SHP77 treated with DMSO at 0.1 percent for 48 hours (cell line): ENCODE measurements around the gene ENPP6.

Source experiments
- DNase-seq: peaks from one replicate; lab custom pipeline; 2025; lab: John Stamatoyannopoulos, UW

Gene ENPP6

GRCh38 chr4:184104419-184105101, 113.1 kb downstream of the ENPP6 start:
- DNase-seq: no peak

- DNase-seq: no peak
Measured at GRCh38 chr4:184103527-184104264, 114.0 kb downstream of the ENPP6 start.

DNA sequence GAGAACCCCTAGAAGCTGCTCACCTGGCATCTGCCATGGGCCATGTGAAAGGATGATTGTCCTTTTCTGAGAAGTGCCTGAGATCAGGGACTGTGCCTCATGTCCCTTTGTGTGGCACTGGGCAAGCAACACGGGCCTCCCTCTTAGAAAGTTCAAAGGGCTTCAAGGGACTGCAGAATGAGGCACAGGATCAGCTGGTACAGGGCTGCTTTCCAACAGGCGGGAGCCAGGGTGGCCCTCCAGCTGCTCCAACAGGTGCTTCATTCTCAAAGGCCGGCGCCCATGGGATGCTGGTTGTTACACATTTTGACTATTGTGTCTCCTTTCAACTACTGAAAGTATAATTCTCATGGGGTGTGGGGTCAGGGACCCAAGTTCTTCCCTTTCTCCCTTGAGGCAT, 114.7 kb downstream of the ENPP6 start:
- no peak for DNase-seq

DNA sequence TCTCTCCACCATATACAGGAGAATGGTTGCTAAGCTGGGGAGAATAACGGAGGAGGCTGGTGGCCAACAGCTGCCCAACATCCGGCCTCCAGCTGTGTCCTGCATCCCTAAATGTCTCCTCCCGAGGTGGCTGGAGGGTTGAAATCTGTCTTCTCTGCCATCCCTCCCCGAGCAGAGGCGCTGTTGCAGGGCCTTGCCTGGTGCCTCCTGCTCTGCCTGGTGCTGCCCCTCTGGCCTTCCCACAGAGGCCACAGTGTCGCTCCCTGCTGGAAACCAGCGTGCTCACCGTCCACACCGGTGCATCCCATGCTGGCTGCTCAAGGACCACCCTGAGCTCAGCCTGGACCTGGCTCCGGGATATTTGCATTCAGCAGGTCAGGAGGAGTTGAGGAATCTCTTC, 115.2 kb downstream of the ENPP6 start:
- DNase-seq: no peak

- DNase-seq: no peak
Measured at GRCh38 chr4:184101711-184102110, 116.0 kb downstream of the ENPP6 start.

GRCh38 chr4:184100297-184100885, 117.3 kb downstream of the ENPP6 start:
- DNase-seq: no peak

GRCh38 chr4:184099535-184099966, 118.1 kb downstream of the ENPP6 start:
- DNase-seq: no peak

DNA sequence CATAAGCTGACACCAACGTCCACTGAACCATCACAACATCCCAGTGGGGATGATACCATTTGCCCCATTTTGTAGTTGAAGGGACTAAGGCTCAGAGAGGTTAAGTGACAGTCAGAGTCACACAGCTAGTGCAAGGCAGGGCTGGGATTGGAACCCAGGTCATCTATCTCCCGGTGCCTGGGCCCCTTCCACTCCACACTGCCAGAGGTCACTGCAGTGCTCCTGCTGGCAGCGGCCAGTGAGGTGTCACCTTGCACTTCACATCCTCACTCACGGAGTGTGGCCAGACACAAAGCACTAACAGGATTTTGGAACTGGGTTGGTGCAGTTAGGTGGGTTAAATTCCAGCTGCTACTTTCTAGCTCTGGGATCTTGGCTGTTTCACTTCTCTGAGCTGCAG, 118.7 kb downstream of the ENPP6 start:
- no peak for DNase-seq

DNA sequence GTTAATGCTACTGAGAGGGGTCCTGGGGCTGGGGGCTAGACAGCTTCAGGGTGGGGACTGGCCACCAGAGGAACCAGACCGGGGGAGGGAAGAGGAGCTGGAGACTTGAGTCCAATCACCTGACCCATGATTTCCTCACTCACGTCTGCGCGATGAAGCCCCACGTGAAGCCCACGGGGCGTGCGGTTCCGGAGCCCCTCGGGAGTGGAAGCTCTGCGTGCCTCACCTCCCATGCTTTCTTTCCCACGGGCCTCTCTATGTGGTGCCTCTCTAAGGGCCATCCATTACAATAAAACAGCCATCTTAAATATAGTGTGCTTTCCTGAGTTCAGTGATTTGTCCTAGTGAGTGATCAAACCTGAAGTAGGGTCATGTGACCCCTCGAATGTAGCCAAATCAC, 119.9 kb downstream of the ENPP6 start:
- DNase-seq: no peak

- DNase-seq: no peak
Measured at GRCh38 chr4:184097241-184097605, 120.5 kb downstream of the ENPP6 start.

DNA sequence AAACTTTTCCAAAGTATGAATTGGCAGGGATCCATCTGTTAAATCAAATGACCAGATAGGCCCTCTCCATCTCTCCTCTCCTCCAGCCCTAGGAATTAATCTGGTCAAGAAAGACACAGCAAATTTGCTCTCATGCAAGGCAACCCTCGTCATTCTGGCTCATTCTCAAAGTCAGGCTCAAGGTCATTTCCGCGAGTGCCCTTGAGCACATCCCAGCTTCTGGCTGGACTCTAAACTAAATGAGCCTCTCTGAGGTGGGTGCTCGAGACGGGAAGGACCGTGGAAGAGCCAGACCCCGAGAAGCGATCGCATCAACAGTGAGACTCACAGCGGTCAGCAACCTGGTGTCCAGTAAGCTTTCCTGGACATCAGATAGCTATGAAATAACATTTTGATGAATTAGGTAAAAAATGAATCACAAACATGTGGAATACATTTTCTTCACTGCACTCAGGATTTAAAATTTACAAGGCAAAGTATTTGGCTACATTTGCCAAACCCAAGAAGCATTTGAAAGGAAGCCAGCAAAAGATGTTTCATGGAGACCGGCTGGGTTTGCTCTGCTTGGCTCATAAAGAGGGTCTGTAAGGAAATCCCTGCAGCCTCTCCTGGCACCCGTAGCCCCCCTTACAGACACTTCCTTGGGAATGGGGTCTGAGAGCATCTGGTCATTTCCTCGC, 121.0 kb downstream of the ENPP6 start:
- DNase-seq: no peak

DNA sequence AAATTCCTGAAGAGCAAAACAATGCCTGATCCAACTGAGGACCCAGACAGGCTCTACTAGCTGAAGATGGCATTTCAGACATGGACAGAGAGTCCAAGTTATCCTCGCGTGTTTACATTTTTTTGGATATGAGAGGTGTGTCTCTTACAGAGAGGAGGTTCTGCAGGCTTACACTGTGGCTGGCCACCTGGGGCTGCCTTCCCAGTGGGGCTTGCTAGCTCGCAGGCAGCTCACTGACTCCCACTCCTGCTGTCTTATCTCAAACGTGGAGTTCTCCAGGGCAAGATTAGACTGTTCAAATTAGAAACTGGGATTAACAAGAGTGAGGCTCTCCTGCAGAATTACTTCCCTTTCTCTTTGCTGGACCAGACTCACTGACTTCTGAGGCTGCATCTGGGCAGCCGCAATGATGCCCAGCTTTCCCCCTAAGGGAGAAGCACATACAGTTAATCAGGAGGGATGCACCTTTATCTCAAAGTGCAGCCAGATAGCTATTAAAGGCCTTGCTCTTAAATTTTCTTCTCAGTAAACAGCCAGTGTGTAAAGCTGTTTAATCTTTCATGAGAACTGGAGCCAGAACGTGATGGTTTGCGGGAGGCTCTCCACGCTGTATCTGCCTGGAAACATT, 123.0 kb downstream of the ENPP6 start:
- DNase-seq: no peak

GRCh38 chr4:184091986-184092385, 125.7 kb downstream of the ENPP6 start:
- DNase-seq: no peak

- DNase-seq: no peak
Measured at GRCh38 chr4:184090571-184090970, 127.1 kb downstream of the ENPP6 start.

- no peak for DNase-seq
Measured at GRCh38 chr4:184080674-184081073, 137.0 kb downstream of the ENPP6 start.

DNA sequence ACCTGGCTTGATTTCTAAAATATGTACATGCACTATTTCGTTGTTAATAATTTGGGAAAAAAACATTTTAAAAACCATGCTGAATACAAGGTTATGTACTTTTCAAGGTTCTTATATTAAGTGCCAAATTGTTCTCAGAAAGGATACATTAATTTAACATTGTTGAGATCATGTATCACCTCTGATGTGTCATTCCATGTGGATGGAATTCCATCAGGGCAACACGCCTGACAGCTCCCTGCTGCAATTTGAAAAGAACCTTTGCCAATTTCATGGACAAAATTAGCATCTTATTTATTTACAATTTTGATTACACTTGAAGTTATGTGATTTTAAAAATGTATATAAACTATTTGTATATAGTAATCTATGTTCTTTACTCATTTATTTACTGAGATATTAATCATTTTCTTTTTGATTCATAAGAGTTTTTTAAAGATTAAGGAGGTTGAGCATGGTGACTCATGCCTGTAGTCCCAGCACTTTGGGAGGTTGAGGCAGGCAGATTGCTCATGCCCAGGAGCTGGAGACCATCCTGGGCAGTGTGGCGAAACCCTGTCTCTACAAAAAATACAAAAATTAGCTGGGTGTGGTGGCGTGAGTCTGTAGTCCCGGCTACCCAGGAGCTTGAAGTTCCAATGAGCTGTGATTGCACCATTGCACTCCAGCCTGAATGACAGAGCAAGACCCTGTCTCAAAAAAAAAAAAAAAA, 142.8 kb downstream of the ENPP6 start:
- DNase-seq: no peak

DNA sequence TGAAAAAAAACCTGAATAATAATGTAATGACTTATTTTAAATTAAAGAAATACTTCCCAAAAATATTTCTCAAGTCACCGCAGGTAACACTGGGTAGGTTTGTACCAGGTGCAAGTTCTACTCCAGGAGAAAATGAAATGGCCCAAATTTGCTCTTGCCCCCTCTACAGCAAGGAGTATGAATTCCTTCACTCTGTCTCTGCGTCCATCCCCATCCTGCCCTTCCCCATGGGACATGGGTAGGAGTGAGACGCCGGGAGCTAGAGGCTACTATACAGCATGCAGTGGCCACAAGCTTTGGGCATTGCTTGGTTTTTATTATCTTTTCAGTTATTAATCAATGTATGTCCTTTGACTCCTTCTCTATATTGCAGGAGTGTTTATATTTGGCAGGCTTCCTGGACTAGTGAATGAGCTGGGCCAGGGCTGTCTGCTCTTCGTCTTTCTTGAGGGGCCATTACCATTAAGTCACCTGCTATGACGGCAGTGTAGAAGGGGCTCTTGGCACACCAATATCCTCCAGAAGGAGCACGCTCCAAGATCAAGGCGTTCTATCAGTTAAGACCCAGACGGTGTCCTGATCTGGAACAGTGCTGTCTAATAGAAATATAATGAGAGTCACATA, 149.6 kb downstream of the ENPP6 start:
- no peak for DNase-seq

DNA sequence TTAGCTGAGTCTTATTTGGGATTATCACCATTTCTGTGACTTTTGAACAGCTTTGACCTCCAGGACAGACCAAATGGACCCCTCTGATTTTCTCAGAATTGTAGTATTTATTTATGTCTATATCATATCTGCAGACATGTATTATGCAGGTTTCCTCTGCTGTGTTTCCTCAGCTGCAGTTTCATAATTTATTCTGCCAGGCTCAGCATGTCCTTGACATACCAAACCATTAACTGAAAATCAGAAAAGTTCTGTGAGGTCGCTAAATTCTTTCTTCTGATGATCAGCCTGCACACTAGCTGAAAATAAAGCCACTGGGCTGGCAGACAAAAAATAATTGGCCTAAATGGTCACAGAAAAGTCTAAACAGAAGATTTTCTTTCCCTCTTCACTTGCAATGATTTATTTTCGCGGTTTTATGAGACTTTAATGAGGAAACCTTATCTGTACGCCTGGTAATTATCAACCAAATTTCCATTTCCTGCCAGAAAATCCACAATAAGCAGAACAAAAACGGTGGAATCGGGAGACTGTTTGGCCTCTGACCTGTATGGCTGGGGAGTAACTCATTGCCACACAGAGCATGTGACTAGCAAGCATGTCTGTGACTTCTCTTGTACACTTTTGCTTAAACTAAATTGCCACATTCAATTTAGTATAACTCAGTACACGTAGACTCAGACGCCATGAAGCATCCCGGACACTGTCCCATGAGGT, 150.9 kb downstream of the ENPP6 start:
- no peak for DNase-seq

DNA sequence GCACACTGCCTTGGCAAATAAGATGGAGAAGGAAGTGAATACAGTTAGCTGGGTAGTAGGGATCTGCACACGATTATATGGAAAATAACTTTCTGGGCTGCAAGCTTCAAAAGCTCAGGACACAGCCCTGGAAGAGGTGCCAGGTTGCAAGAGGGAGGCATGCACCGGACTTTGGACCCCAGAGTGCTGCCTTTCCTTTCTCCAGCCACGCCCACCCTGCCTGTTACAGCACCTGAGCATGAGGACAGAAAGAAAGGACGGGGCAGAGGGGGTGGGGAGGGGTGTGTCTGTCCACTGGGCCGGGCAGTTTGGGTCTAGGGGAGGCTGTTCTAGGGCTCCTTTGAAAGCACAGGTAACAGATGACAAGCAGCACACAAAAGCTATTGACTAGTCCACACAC, 152.8 kb downstream of the ENPP6 start:
- no peak for DNase-seq

GRCh38 chr4:184062769-184063168, 154.9 kb downstream of the ENPP6 start:
- no peak for DNase-seq

- DNase-seq: no peak
Measured at GRCh38 chr4:184061582-184061981, 156.1 kb downstream of the ENPP6 start.
